Trophoblast cell (in vitro differentiated cells and primary cell): ENCODE results near the gene PMPCA.

Experiments
- DNase-seq, 2 donors: peaks; one replicate each; pipeline ENCODE4 v3.0.0-alpha.2; 2016
- H2AFZ ChIP-seq: 2 replicates; pipeline ENCODE4 v1.6.1; 2013; ENCODE audit warnings: low read length, moderate library complexity, mild to moderate bottlenecking; ENCODE audit not compliant: insufficient read depth, poor library complexity
- H2AK5ac ChIP-seq: 2 replicates; pipeline ENCODE4 v1.6.1; 2013; ENCODE audit warnings: mild to moderate bottlenecking, low read length
- H2BK120ac ChIP-seq: 2 replicates; pipeline ENCODE4 v1.6.1; 2013; ENCODE audit warnings: low read length, mild to moderate bottlenecking, moderate library complexity; ENCODE audit not compliant: insufficient read depth, poor library complexity
- H2BK12ac ChIP-seq: 2 replicates; pipeline ENCODE4 v1.6.1; 2013; ENCODE audit warnings: mild to moderate bottlenecking, low read length, moderate library complexity
- H2BK5ac ChIP-seq: 2 replicates; pipeline ENCODE4 v1.6.1; 2013; ENCODE audit warnings: low read length, low read depth, moderate library complexity, mild to moderate bottlenecking; ENCODE audit not compliant: poor library complexity
- H3K14ac ChIP-seq: 2 replicates; pipeline ENCODE4 v1.6.1; 2013; ENCODE audit warnings: mild to moderate bottlenecking, low read length
- H3K18ac ChIP-seq: 2 replicates; pipeline ENCODE4 v1.6.1; 2013; ENCODE audit warnings: mild to moderate bottlenecking, low read length
- H3K23ac ChIP-seq: 2 replicates; pipeline ENCODE4 v1.6.1; 2013; ENCODE audit warnings: low read length
- H3K27ac ChIP-seq: 2 replicates; pipeline ENCODE4 v1.5.1; 2013; ENCODE audit warnings: low read depth, mild to moderate bottlenecking, inconsistent platforms, low read length, moderate library complexity
- H3K27me3 ChIP-seq: 2 replicates; pipeline ENCODE4 v1.6.1; 2013; ENCODE audit warnings: inconsistent platforms, mild to moderate bottlenecking, low read length, moderate library complexity; ENCODE audit not compliant: insufficient read depth
- H3K36me3 ChIP-seq, 2 experiments: 1 replicate in 1 of 2; 2 replicates in 1 of 2; pipeline ENCODE4 v1.6.1; 2013; ENCODE audit warnings: low read length in 2 of 2, mild to moderate bottlenecking in 2 of 2, moderate library complexity in 1 of 2; ENCODE audit not compliant: insufficient read depth in 2 of 2, control insufficient read depth in 1 of 2
- H3K4ac ChIP-seq: 2 replicates; pipeline ENCODE4 v1.6.1; 2013; ENCODE audit warnings: low read depth, mild to moderate bottlenecking, low read length, moderate library complexity
- H3K4me1 ChIP-seq, 2 experiments: 1 replicate in 1 of 2; 2 replicates in 1 of 2; pipeline ENCODE4 v1.6.1; 2013; ENCODE audit warnings: low read length in 2 of 2, mild to moderate bottlenecking in 2 of 2, moderate library complexity in 1 of 2; ENCODE audit not compliant: insufficient read depth in 2 of 2, control insufficient read depth in 1 of 2
- H3K4me2 ChIP-seq: 2 replicates; pipeline ENCODE4 v1.6.1; 2013; ENCODE audit warnings: inconsistent platforms, mild to moderate bottlenecking, low read length, moderate library complexity
- H3K4me3 ChIP-seq: 2 replicates; pipeline ENCODE4 v1.5.1; 2013; ENCODE audit warnings: mild to moderate bottlenecking, low read depth, low read length, inconsistent platforms
- H3K79me1 ChIP-seq: one replicate; pipeline ENCODE4 v1.6.1; 2013; ENCODE audit warnings: low read length
- H3K79me2 ChIP-seq: 2 replicates; pipeline ENCODE4 v1.6.1; 2013; ENCODE audit warnings: low read length, mild to moderate bottlenecking; ENCODE audit not compliant: control insufficient read depth, insufficient read depth, poor library complexity
- H3K9ac ChIP-seq: 2 replicates; pipeline ENCODE4 v1.6.1; 2013; ENCODE audit warnings: mild to moderate bottlenecking, low read length
- H3K9me3 ChIP-seq: 2 replicates; pipeline ENCODE4 v1.6.1; 2013; ENCODE audit warnings: low read depth, mild to moderate bottlenecking, control low read depth, inconsistent platforms, low read length; ENCODE audit not compliant: insufficient read depth
- H4K12ac ChIP-seq: 2 replicates; pipeline ENCODE4 v1.6.1; 2013; ENCODE audit warnings: low read depth, mild to moderate bottlenecking, low read length, moderate library complexity
- H4K8ac ChIP-seq: 2 replicates; pipeline ENCODE4 v1.6.1; 2013; ENCODE audit warnings: low read depth, mild to moderate bottlenecking, low read length, moderate library complexity
- H4K91ac ChIP-seq: one replicate; pipeline ENCODE4 v1.6.1; 2013; ENCODE audit warnings: low read depth, mild to moderate bottlenecking, low read length, moderate library complexity
- WGBS: extraction: QIAGEN DNeasy Blood & Tissue Kit; methylation state at CpG from one replicate; pipeline ENCODE4 v1.1.7; 2013; ENCODE audit warnings: missing lambda C conversion rate; ENCODE audit not compliant: insufficient read length, insufficient coverage; ENCODE audit errors: extremely low coverage; 5-methylcytosine and 5-hydroxymethylcytosine counted together

PMPCA gene

GRCh38 chr9:136430588-136431234 is 20.3 kb downstream of the PMPCA start:
- H3K27me3 ChIP-seq = no peaks in the 10 kb centered on the region
- no peak overlapping the region for H2BK12ac ChIP-seq
- H3K4ac ChIP-seq = no peak overlapping the region
- H3K4me2 ChIP-seq = no peak overlapping the region
- DNase-seq = no peak
- H3K23ac ChIP-seq = no peak overlapping the region
- no peaks in the 10 kb centered on the region for H3K79me2 ChIP-seq
- WGBS = no CpG with 5 or more reads among the region's 29 CpGs
- H2BK120ac ChIP-seq = no peak overlapping the region
- no peak overlapping the region for H2AK5ac ChIP-seq
- no peak overlapping the region for H4K12ac ChIP-seq
- no peak overlapping the region for H4K8ac ChIP-seq
- H3K18ac ChIP-seq = no peak overlapping the region
- H3K79me1 ChIP-seq = no peaks in the 10 kb centered on the region
- no peaks in the 10 kb centered on the region for H3K4me1 ChIP-seq
- H3K9me3 ChIP-seq = no peaks in the 10 kb centered on the region
- H3K4me3 ChIP-seq = no peak overlapping the region
- peaks cover 54 to 60% of the 10 kb centered on the region in 2 experiments for H3K36me3 ChIP-seq
- no peak overlapping the region for H3K27ac ChIP-seq
- H2BK5ac ChIP-seq = no peak overlapping the region
- H4K91ac ChIP-seq = no peak overlapping the region
- H2AFZ ChIP-seq = no peak overlapping the region
- H3K9ac ChIP-seq = no peak overlapping the region
- no peak overlapping the region for H3K14ac ChIP-seq

- WGBS = no CpG with 5 or more reads among the region's 36 CpGs
- H4K91ac ChIP-seq = no peak overlapping the region
- H3K36me3 ChIP-seq = peaks cover 59 to 65% of the 10 kb centered on the region in 2 experiments
Observed at GRCh38 chr9:136431782-136432350, 21.4 kb downstream of the PMPCA start.

DNA sequence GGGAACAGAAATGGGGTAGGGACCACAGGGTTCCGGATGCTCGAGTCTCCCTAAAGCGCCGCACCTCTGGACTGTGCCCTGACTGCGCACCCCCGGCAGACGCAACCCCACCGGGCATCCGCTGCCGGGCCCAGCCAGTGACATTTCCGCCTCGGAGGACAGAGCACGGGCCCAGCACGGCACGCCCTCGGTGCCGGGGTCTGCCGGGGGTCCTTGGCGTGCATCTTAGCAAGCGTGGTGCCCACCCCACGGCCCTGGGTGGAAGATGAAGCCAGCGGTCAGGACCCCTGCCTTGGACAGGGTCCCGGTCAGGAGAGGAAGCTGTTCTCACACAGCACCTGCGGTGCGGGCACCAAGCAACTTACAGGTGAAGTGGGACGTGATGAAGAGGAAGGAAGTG is 22.1 kb downstream of the PMPCA start:
- H3K4me2 ChIP-seq = no peak overlapping the region
- no peak overlapping the region for H2AK5ac ChIP-seq
- no peak overlapping the region for H3K18ac ChIP-seq
- no peaks in the 10 kb centered on the region for H3K9me3 ChIP-seq
- H3K4me1 ChIP-seq = peaks cover 3% of the 10 kb centered on the region in 2 experiments
- H3K79me2 ChIP-seq = peaks cover 1% of the 10 kb centered on the region
- H3K23ac ChIP-seq = no peak overlapping the region
- H2AFZ ChIP-seq = no peak overlapping the region
- H3K4me3 ChIP-seq = no peak overlapping the region
- no peak overlapping the region for H4K91ac ChIP-seq
- DNase-seq = no peak
- H3K36me3 ChIP-seq = peaks cover 58 to 62% of the 10 kb centered on the region in 2 experiments
- no peak overlapping the region for H3K9ac ChIP-seq
- no peak overlapping the region for H3K4ac ChIP-seq
- no peak overlapping the region for H2BK12ac ChIP-seq
- no peak overlapping the region for H4K8ac ChIP-seq
- WGBS = no CpG with 5 or more reads among the region's 26 CpGs
- no peak overlapping the region for H4K12ac ChIP-seq
- H2BK5ac ChIP-seq = no peak overlapping the region
- no peaks in the 10 kb centered on the region for H3K27me3 ChIP-seq
- H2BK120ac ChIP-seq = no peak overlapping the region
- H3K79me1 ChIP-seq = no peaks in the 10 kb centered on the region
- H3K27ac ChIP-seq = no peak overlapping the region
- no peak overlapping the region for H3K14ac ChIP-seq

More at GRCh38 chr9:136431782-136432350, 21.4 kb downstream of the PMPCA start:
- Histone ChIP-seq H2BK12ac (no peak overlapping the region), H2BK5ac (no peak overlapping the region), H3K14ac (no peak overlapping the region), H3K4me3 (no peak overlapping the region), H3K27ac (no peak overlapping the region), H3K9me3 (no peaks in the 10 kb centered on the region), H3K4me2 (no peak overlapping the region), H3K18ac (no peak overlapping the region), H2AFZ (no peak overlapping the region), H2BK120ac (no peak overlapping the region), H3K23ac (no peak overlapping the region), H3K9ac (no peak overlapping the region), H4K12ac (no peak overlapping the region), H2AK5ac (no peak overlapping the region), H3K4me1 (no peaks in the 10 kb centered on the region), H3K4ac (no peak overlapping the region), H3K79me2 (no peaks in the 10 kb centered on the region), H3K27me3 (no peaks in the 10 kb centered on the region), H4K8ac (no peak overlapping the region), H3K79me1 (no peaks in the 10 kb centered on the region)
- DNase-seq = no peak

DNA sequence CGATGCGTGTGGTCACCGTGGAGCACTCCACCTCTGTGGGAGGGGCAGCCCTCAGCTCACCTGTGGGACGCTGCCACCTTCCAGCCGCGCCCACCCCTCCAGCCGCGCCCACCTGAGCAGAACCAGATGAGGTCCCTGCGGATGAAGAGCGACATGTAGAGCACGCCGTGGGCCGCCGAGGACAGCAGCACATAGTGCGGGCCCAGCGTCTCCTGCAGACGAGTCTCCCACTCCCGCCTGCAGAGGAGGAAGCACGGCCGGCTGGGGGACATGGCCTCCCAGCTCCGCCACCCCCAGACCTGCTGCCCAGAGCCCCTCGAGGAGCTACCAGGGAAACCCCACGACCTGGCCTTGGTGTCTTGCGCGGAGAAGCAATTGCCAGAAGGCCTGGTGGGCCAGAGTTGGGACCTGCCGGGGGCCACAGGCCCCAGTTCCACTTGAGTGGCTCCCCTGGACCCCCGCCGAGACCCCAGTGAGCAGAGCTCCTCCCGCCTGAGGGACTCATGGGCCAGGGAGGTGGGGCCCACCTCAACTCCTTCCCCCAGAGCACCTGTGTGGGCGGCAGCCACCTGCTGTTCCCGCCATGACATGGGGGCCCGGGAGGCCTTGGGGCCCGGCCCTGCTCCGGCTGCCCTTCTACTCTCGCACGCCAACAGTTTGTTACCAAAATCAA is 22.7 kb downstream of the PMPCA start:
- Histone ChIP-seq H3K9ac (no peak overlapping the region), H3K23ac (no peak overlapping the region), H2AK5ac (no peak overlapping the region), H3K4me3 (no peak overlapping the region), H4K12ac (no peak overlapping the region), H3K18ac (no peak overlapping the region), H3K4ac (no peak overlapping the region), H2BK120ac (no peak overlapping the region), H3K14ac (no peak overlapping the region), H4K91ac (no peak overlapping the region), H2BK5ac (no peak overlapping the region), H3K9me3 (no peaks in the 10 kb centered on the region), H3K4me2 (no peak overlapping the region), H3K27me3 (no peaks in the 10 kb centered on the region), H3K79me2 (peaks cover 2% of the 10 kb centered on the region), H2BK12ac (no peak overlapping the region), H2AFZ (no peak overlapping the region), H3K27ac (no peak overlapping the region), H4K8ac (no peak overlapping the region), H3K4me1 (peaks cover 7 to 9% of the 10 kb centered on the region in 2 experiments), H3K36me3 (peaks cover 58 to 62% of the 10 kb centered on the region in 2 experiments), H3K79me1 (no peaks in the 10 kb centered on the region)
- no peak for DNase-seq
- WGBS = no CpG with 5 or more reads among the region's 36 CpGs
